Measurements from ENCODE around the gene ASXL1. TPM values are rescaled to one million over a fixed set of nuclear protein-coding genes. Genes with fewer than 3 reads are reported as not detected.

ASXL1 gene
- polyA plus RNA-seq, 1 donor (not counting 4 experiments of a cell fraction or from before 2014, with no cell fraction given): 20.0 TPM

- Histone ChIP-seq H3K36me3 (ENCODE audit: control insufficient read depth in 2 of 2, extremely low read depth in 1 of 2, insufficient read depth in 2 of 2, low read length in 2 of 2) (peaks cover 0 to 8% of the 10 kb centered on the region in 2 experiments), H3K79me2 (ENCODE audit: control insufficient read depth, insufficient read depth, low read length) (no peaks in the 10 kb centered on the region), H3K27me3 (ENCODE audit: control insufficient read depth, extremely low read depth, insufficient read depth, low read length) (no peaks in the 10 kb centered on the region), H4K20me1 (ENCODE audit: control insufficient read depth, extremely low read depth, insufficient read depth, low read length) (no peaks in the 10 kb centered on the region), H3K4me1 (ENCODE audit: control insufficient read depth, extremely low read depth, insufficient read depth, low read length) (peaks cover 11% of the 10 kb centered on the region), H3K9ac (ENCODE audit: control insufficient read depth, extremely low read depth, insufficient read depth, low read length) (no peak overlapping the region), H3K9me3 (ENCODE audit: control insufficient read depth, low read depth, low read length) (no peaks in the 10 kb centered on the region), H3K9me1 (ENCODE audit: control insufficient read depth, extremely low read depth, insufficient read depth, low read length) (no peaks in the 10 kb centered on the region), H3K4me3 (ENCODE audit: control insufficient read depth in 2 of 3, extremely low read depth in 1 of 3, insufficient read depth in 2 of 3, low read depth in 1 of 3, low read length in 3 of 3) (no peak overlapping the region), H2AFZ (ENCODE audit: control insufficient read depth, low read length) (no peak overlapping the region), H3K4me2 (ENCODE audit: control insufficient read depth, extremely low read depth, insufficient read depth, low read depth, low read length) (no peak overlapping the region), H3K27ac (ENCODE audit: control insufficient read depth, insufficient read depth, low read length) (no peak overlapping the region)
- TF ChIP-seq CTCF (optimal IDR thresholded peaks at IDR 0.05 in 1 of 3, IDR thresholded peaks at IDR 0.05 in 1 of 3, conservative IDR thresholded peaks at IDR 0.05 in 1 of 3; ENCODE audit: extremely low read depth in 1 of 3, insufficient read depth in 2 of 3, low read length in 3 of 3) (peak; percentile 18 to 52 (median 36)), EZH2 (IDR thresholded peaks at IDR 0.05; ENCODE audit: low read length) (no peak)
- no peak for DNase-seq (ENCODE audit: low read depth, low spot score)
- dilution Hi-C loops (cut with MboI; ENCODE audit: extremely low pct_ligation_motif_present, low sequenced_read_pairs): no loop called here
- no peak for FAIRE-seq
Measured at GRCh38 chr20:32336918-32337347, 21.2 kb upstream of the ASXL1 start.

GRCh38 chr20:32337937-32338661, 20.0 kb upstream of the ASXL1 start:
- no peak for TF ChIP-seq CTCF (optimal IDR thresholded peaks at IDR 0.05 in 1 of 3, IDR thresholded peaks at IDR 0.05 in 1 of 3, conservative IDR thresholded peaks at IDR 0.05 in 1 of 3; ENCODE audit: extremely low read depth in 1 of 3, insufficient read depth in 2 of 3, low read length in 3 of 3)
- no peak for TF ChIP-seq EZH2 (IDR thresholded peaks at IDR 0.05; ENCODE audit: low read length)
- no peaks in the 10 kb centered on the region for H3K9me1 ChIP-seq (ENCODE audit: control insufficient read depth, extremely low read depth, insufficient read depth, low read length)
- no peaks in the 10 kb centered on the region for H3K79me2 ChIP-seq (ENCODE audit: control insufficient read depth, insufficient read depth, low read length)
- H3K27ac ChIP-seq (ENCODE audit: control insufficient read depth, insufficient read depth, low read length): no peak overlapping the region
- H4K20me1 ChIP-seq (ENCODE audit: control insufficient read depth, extremely low read depth, insufficient read depth, low read length): no peaks in the 10 kb centered on the region
- FAIRE-seq: no peak
- no peak overlapping the region for H2AFZ ChIP-seq (ENCODE audit: control insufficient read depth, low read length)
- H3K27me3 ChIP-seq (ENCODE audit: control insufficient read depth, extremely low read depth, insufficient read depth, low read length): no peaks in the 10 kb centered on the region
- no peak for DNase-seq (ENCODE audit: low read depth, low spot score)
- no peak overlapping the region for H3K9ac ChIP-seq (ENCODE audit: control insufficient read depth, extremely low read depth, insufficient read depth, low read length)
- no peaks in the 10 kb centered on the region for H3K9me3 ChIP-seq (ENCODE audit: control insufficient read depth, low read depth, low read length)
- H3K4me3 ChIP-seq (ENCODE audit: control insufficient read depth in 2 of 3, extremely low read depth in 1 of 3, insufficient read depth in 2 of 3, low read depth in 1 of 3, low read length in 3 of 3): no peak overlapping the region
- peaks cover 0 to 5% of the 10 kb centered on the region in 2 experiments for H3K36me3 ChIP-seq (ENCODE audit: control insufficient read depth in 2 of 2, extremely low read depth in 1 of 2, insufficient read depth in 2 of 2, low read length in 2 of 2)
- dilution Hi-C loops (cut with MboI; ENCODE audit: extremely low pct_ligation_motif_present, low sequenced_read_pairs): no loop called here
- H3K4me1 ChIP-seq (ENCODE audit: control insufficient read depth, extremely low read depth, insufficient read depth, low read length): peaks cover 15% of the 10 kb centered on the region
- no peak overlapping the region for H3K4me2 ChIP-seq (ENCODE audit: control insufficient read depth, extremely low read depth, insufficient read depth, low read depth, low read length)

Data from keratinocyte (primary cell).